ENCODE results near the gene HTD2. TPM values are rescaled to one million over a fixed set of nuclear protein-coding genes. Genes with fewer than 3 reads are reported as not detected.

HTD2 gene
- total RNA-seq, 1 experiment from 2014 or later: 13.5 TPM

GRCh38 chr3:58336135-58336882 is 30.0 kb downstream of the HTD2 start:
- Histone ChIP-seq H3K4me3 (replicated peaks in 1 of 2; ENCODE audit: low read depth in 1 of 2, low read length in 2 of 2) (no peak overlapping the region), H4K20me1 (ENCODE audit: insufficient read depth) (no peaks in the 10 kb centered on the region), H3K27ac (ENCODE audit: low read depth, low read length) (no peak overlapping the region), H3K4me1 (ENCODE audit: control insufficient read depth in 1 of 2, insufficient read depth in 2 of 2, low read length in 2 of 2) (peaks cover 14 to 33% of the 10 kb centered on the region in 2 experiments; a peak in 3 of 4 replicates), H3K9me3 (ENCODE audit: control insufficient read depth in 1 of 2, insufficient read depth in 1 of 2, low read depth in 1 of 2, low read length in 2 of 2) (no peaks in the 10 kb centered on the region), H3K4me2 (ENCODE audit: low read length) (no peak overlapping the region), H2AFZ (ENCODE audit: low read depth, low read length, poor library complexity, severe bottlenecking) (no peak overlapping the region), H3K9me2 (ENCODE audit: insufficient read depth) (no peaks in the 10 kb centered on the region), H3K36me3 (ENCODE audit: control insufficient read depth in 1 of 2, insufficient read depth in 2 of 2, low read length in 2 of 2) (no peaks in the 10 kb centered on the region), H3K9ac (ENCODE audit: low read length) (no peak overlapping the region), H3K27me3 (ENCODE audit: insufficient read depth, low read length) (no peaks in the 10 kb centered on the region), H3K79me2 (ENCODE audit: insufficient read depth, low read length) (no peaks in the 10 kb centered on the region)
- ATAC-seq: no peak
- no peak for DNase-seq (ENCODE audit: low read depth, low spot score)
- intact Hi-C loops (cut with micrococcal nuclease): no loop called here
- ChIA-PET CTCF (interaction anchor here (0.7 to 1.3 kb wide), 3 partner anchors 30 to 196 kb away, joined by 3 read pairs; partner anchors contain the start of genes HTD2 and RPP14), RAD21 (ENCODE audit: low non-redundant PET in 1 of 2, low total read pairs in 2 of 2, uncharacterized antibody in 2 of 2, unreplicated experiment in 2 of 2) (no interaction called here), POLR2A (no interaction called here)
- TF ChIP-seq SP1 (IDR thresholded peaks at IDR 0.05; ENCODE audit: low read depth): no peak
- no peak for TF ChIP-seq POLR2A (IDR thresholded peaks at IDR 0.05; ENCODE audit: borderline replicate concordance, extremely low read depth, insufficient read depth, insufficient read length)
- no peak for TF ChIP-seq ZNF274 (IDR thresholded peaks at IDR 0.05; ENCODE audit: low read depth, low read length)
- no peak for TF ChIP-seq CTCF (IDR thresholded peaks at IDR 0.05 in 2 of 3, conservative IDR thresholded peaks at IDR 0.05 in 1 of 3; ENCODE audit: borderline replicate concordance in 1 of 3, insufficient read depth in 1 of 3, low read depth in 2 of 3, low read length in 2 of 3)
- TF ChIP-seq FOSL1 (IDR thresholded peaks at IDR 0.05; ENCODE audit: low read depth): no peak
- TF ChIP-seq TCF7L2 (IDR thresholded peaks at IDR 0.05; ENCODE audit: borderline replicate concordance, extremely low read depth, insufficient read depth, insufficient read length): no peak
- no peak for TF ChIP-seq SRF (IDR thresholded peaks at IDR 0.05; ENCODE audit: low read depth)
- BruUV-seq (replicated peaks): no TSS peak
